Measurements from ENCODE around the gene POLR2H. TPM values are rescaled to one million over a fixed set of nuclear protein-coding genes. Genes with fewer than 3 reads are reported as not detected.

Gene POLR2H
- total RNA-seq, 1 donor from 2014 or later, result 48.1 TPM

DNA sequence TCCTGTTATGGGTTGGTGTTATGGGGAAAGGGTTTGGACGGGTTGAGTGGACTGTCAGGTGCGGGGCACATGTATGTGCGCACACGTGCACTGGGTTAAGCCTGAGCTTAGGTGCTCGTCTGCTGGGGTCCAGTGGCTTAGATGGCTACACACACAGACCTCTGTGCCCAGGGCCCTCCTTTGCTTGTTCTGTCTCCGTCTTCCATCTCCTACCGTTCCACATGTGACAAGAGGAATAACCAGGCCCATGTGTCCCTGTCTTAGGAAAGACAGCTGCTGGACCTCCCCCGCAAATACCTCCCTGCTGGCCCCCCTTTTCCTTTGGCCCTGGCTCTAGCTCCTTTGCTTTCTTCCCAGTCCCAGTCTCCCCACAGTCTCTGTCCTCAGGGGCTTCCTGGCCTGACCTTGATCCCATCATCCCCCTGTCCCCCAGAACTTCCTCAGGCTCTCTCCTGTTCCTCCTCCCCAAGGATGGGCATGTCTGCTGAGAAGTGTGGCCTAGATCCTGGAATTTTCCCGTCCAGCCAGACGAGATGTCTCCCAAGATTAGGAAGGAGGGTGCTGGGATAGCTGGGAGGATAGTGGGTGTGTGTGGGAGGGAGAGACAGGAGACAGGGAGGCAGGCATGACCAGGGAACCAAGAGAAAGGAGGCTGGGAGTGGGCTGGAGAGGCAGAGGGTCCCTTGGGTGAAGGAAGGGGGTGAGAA lies 17.3 kb downstream of the POLR2H start:
- peak overlapping the region; percentile 84 for H3K4me3 Mint-ChIP-seq (ENCODE audit: unreplicated experiment)
- peak overlapping the region; percentile 57 for H3K27ac Mint-ChIP-seq (ENCODE audit: unreplicated experiment)
- peaks cover 13% of the 10 kb centered on the region for H3K27me3 Mint-ChIP-seq (ENCODE audit: unreplicated experiment)
- no peak for DNase-seq
- H3K9me3 Mint-ChIP-seq (ENCODE audit: unreplicated experiment), result peaks cover 11% of the 10 kb centered on the region
- no peaks in the 10 kb centered on the region for H3K36me3 Mint-ChIP-seq (ENCODE audit: unreplicated experiment)
- H3K4me1 Mint-ChIP-seq (ENCODE audit: low read depth, unreplicated experiment), result peaks cover 19% of the 10 kb centered on the region
- TF ChIP-seq, protein P1, sequence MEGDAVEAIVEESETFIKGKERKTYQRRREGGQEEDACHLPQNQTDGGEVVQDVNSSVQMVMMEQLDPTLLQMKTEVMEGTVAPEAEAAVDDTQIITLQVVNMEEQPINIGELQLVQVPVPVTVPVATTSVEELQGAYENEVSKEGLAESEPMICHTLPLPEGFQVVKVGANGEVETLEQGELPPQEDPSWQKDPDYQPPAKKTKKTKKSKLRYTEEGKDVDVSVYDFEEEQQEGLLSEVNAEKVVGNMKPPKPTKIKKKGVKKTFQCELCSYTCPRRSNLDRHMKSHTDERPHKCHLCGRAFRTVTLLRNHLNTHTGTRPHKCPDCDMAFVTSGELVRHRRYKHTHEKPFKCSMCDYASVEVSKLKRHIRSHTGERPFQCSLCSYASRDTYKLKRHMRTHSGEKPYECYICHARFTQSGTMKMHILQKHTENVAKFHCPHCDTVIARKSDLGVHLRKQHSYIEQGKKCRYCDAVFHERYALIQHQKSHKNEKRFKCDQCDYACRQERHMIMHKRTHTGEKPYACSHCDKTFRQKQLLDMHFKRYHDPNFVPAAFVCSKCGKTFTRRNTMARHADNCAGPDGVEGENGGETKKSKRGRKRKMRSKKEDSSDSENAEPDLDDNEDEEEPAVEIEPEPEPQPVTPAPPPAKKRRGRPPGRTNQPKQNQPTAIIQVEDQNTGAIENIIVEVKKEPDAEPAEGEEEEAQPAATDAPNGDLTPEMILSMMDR (IDR thresholded peaks at IDR 0.05; ENCODE audit: partially characterized antibody, unreplicated experiment), result no peak

DNA sequence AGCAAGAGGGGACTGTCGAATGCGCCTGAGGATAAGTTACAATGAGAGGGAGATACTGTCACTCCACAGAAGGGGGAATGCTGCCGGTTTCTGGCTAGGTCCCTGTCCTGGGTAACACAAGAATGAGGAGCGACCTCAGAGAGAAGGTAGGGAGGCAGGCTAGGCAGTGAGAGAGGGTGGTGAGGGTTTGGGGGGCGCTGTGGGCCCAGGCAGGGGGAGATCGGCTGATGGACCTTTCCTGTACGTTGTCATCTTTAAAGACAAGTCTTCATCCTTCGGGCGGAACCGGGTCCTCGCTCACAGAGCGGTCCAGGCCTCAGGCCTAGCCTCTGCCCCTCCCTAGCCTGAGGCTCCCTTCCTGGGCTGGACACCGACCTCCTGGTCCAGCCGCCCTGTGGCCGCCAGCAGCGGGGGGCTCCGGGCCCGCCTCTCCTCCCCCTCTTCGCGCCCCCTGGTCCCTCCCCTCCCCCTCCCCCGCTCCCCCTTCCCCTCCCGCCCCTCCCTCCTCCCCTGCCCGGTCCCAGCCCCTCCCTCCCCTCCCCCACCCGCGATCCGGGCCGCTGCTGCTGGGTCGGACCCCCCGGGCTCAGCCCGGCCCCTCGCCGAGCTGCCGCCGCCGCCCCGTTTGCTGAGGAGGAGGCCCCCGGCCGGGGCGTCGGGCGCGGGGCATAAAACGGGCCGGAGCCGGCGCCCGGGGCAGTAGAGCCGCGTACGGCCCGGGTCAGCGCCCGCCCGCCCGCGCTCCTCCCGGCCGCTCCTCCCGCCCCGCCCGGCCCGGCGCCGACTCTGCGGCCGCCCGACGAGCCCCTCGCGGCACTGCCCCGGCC lies 18.1 kb downstream of the POLR2H start, which contains the start of gene CHRD:
CHRD (plus strand) TSS at position 697 of the 827 bp plus-strand sequence. CDS start 265 bp downstream, outside the sequence.
- H3K27me3 Mint-ChIP-seq (ENCODE audit: unreplicated experiment), result peaks cover 13% of the 10 kb centered on the region
- peak within 1 kb of the TSS; percentile 84 for H3K4me3 Mint-ChIP-seq (ENCODE audit: unreplicated experiment)
- H3K9me3 Mint-ChIP-seq (ENCODE audit: unreplicated experiment), result peaks cover 11% of the 10 kb centered on the region
- H3K27ac Mint-ChIP-seq (ENCODE audit: unreplicated experiment), result peak within 1 kb of the TSS; percentile 57
- TF ChIP-seq, protein P1 (IDR thresholded peaks at IDR 0.05; ENCODE audit: partially characterized antibody, unreplicated experiment), result no peak
- DNase-seq, result peak; percentile 57
- H3K4me1 Mint-ChIP-seq (ENCODE audit: low read depth, unreplicated experiment), result peaks cover 19% of the 10 kb centered on the region
- H3K36me3 Mint-ChIP-seq (ENCODE audit: unreplicated experiment), result no peaks in the 10 kb centered on the region

DNA sequence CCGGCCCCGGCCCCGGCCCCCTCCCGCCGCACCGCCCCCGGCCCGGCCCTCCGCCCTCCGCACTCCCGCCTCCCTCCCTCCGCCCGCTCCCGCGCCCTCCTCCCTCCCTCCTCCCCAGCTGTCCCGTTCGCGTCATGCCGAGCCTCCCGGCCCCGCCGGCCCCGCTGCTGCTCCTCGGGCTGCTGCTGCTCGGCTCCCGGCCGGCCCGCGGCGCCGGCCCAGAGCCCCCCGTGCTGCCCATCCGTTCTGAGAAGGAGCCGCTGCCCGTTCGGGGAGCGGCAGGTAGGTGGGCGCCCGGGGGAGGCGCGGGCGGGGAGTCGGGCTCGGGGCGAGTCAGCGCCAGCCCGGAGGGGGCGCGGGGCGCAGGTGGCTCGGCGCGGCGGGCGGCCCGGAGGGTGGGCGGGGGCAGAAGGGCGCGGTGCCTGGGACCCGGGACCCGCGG lies 18.7 kb downstream of the POLR2H start:
- peak; percentile 84 for DNase-seq
- H3K27me3 Mint-ChIP-seq (ENCODE audit: unreplicated experiment), result peaks cover 13% of the 10 kb centered on the region
- TF ChIP-seq, protein P1 (IDR thresholded peaks at IDR 0.05; ENCODE audit: partially characterized antibody, unreplicated experiment), result no peak
- H3K9me3 Mint-ChIP-seq (ENCODE audit: unreplicated experiment), result peaks cover 11% of the 10 kb centered on the region
- no peak overlapping the region for H3K27ac Mint-ChIP-seq (ENCODE audit: unreplicated experiment)
- H3K4me1 Mint-ChIP-seq (ENCODE audit: low read depth, unreplicated experiment), result peaks cover 19% of the 10 kb centered on the region
- H3K36me3 Mint-ChIP-seq (ENCODE audit: unreplicated experiment), result no peaks in the 10 kb centered on the region
- no peak overlapping the region for H3K4me3 Mint-ChIP-seq (ENCODE audit: unreplicated experiment)

DNA sequence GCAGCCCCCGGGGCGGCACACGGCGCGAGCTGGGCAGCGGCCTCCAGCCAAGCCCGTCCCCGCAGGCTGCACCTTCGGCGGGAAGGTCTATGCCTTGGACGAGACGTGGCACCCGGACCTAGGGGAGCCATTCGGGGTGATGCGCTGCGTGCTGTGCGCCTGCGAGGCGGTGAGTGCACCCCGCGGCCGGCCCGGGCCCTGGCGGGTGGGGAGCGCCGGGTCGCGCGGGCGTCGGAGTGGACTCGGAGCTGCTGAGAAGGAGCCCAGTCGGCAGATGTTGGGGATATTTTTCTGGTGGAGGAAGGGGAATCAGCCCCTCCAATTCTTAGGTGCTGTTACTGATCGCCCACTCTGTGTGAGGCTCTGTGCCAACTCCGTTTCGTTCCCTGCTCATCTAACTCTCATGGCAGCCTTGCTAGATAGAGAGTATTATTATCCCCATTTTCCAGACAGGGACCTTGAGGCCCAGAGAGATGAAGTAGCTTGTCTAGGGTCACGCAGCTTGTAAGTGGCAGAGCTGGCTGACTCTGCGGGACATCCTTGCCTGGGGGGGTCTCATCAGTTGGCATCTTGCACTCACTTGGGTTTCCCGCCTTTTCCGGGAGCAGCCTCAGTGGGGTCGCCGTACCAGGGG lies 19.2 kb downstream of the POLR2H start:
- H3K4me3 Mint-ChIP-seq (ENCODE audit: unreplicated experiment), result peak overlapping the region; percentile 82

More for the DNA sequence above, 19.2 kb downstream of the POLR2H start:
- Mint-ChIP-seq H3K9me3 (ENCODE audit: unreplicated experiment) (peaks cover 8% of the 10 kb centered on the region), H3K4me1 (ENCODE audit: low read depth, unreplicated experiment) (peaks cover 19% of the 10 kb centered on the region), H3K36me3 (ENCODE audit: unreplicated experiment) (no peaks in the 10 kb centered on the region), H3K27me3 (ENCODE audit: unreplicated experiment) (peaks cover 13% of the 10 kb centered on the region), H3K27ac (ENCODE audit: unreplicated experiment) (peak overlapping the region; percentile 52)
- TF ChIP-seq, protein P1 (IDR thresholded peaks at IDR 0.05; ENCODE audit: partially characterized antibody, unreplicated experiment), result no peak
- no peak for DNase-seq
